SU-DHL-6 (cell line): Measurements from ENCODE around the gene CORT.

Experiments
- H2AFZ ChIP-seq: fragments of 200-600 bp; sonication (generic); 2 replicates; pipeline ENCODE4 v1.6.1; 2014; ENCODE audit warnings: low read depth, mild to moderate bottlenecking, moderate library complexity, mixed read lengths, antibody characterized with exemption, low read length; ENCODE audit not compliant: severe bottlenecking
- H3F3A ChIP-seq: fragments of 200-600 bp; shearing (Covaris generic); 2 replicates; pipeline ENCODE4 v1.6.0; 2016; ENCODE audit warnings: antibody characterized with exemption, mild to moderate bottlenecking; ENCODE audit not compliant: insufficient read depth
- H3K27ac ChIP-seq: fragments of 200-600 bp; sonication (generic); 2 replicates; pipeline ENCODE4 v1.5.1; 2016; ENCODE audit warnings: low read depth, mild to moderate bottlenecking, low read length, moderate library complexity, mixed read lengths
- H3K27me3 ChIP-seq: fragments of 200-600 bp; sonication (generic), shearing (Covaris generic); 2 replicates; pipeline ENCODE4 v1.6.0; 2014; ENCODE audit warnings: mild to moderate bottlenecking, low read length
- H3K36me3 ChIP-seq: fragments of 200-600 bp; sonication (generic); 2 replicates; pipeline ENCODE4 v1.6.1; 2014; ENCODE audit warnings: mild to moderate bottlenecking, low read length, mixed read lengths
- H3K4me2 ChIP-seq: fragments of 300-600, 200-600 bp; shearing (Covaris generic), sonication (generic); 2 replicates; pipeline ENCODE4 v1.6.0; 2014; ENCODE audit warnings: low read length, low read depth, mild to moderate bottlenecking; ENCODE audit not compliant: poor library complexity, severe bottlenecking
- H3K4me3 ChIP-seq: fragments of 200-600 bp; sonication (generic); 2 replicates; pipeline ENCODE4 v1.5.1; 2014; ENCODE audit warnings: antibody characterized with exemption, low read length, mild to moderate bottlenecking, mixed read lengths; ENCODE audit not compliant: insufficient read depth, poor library complexity, severe bottlenecking
- H3K79me2 ChIP-seq: fragments of 200-600 bp; sonication (generic); 2 replicates; pipeline ENCODE4 v1.6.1; 2014; ENCODE audit warnings: mild to moderate bottlenecking, low read length, moderate library complexity; ENCODE audit not compliant: insufficient read depth
- H3K9ac ChIP-seq: fragments of 200-600 bp; sonication (generic); 2 replicates; pipeline ENCODE4 v1.7.0; 2014; ENCODE audit warnings: mild to moderate bottlenecking, low read length
- H3K9me2 ChIP-seq: fragments of 200-600 bp; sonication (generic); replicated peaks from 2 replicates; pipeline ENCODE4 v1.6.1; 2014; ENCODE audit warnings: low read length; ENCODE audit not compliant: insufficient read depth
- H3K9me3 ChIP-seq: fragments of 200-600 bp; sonication (generic); 2 replicates; pipeline ENCODE4 v1.6.1; 2014; ENCODE audit warnings: low read length, mixed read lengths; ENCODE audit not compliant: insufficient read depth
- H4K20me1 ChIP-seq: fragments of 200-600 bp; sonication (generic); 2 replicates; pipeline ENCODE4 v1.6.1; 2014; ENCODE audit warnings: low read depth, mild to moderate bottlenecking, antibody characterized with exemption, low read length, moderate library complexity, mixed read lengths
- CTCF ChIP-seq: fragments of 200-600 bp; sonication (generic); IDR thresholded peaks from one replicate; pipeline ENCODE4 v1.5.1; 2017; ENCODE audit warnings: antibody characterized with exemption, mild to moderate bottlenecking, low read length, moderate library complexity; ENCODE audit not compliant: insufficient read depth, poor library complexity, severe bottlenecking
- EZH2phosphoT487 ChIP-seq: fragments of 200-600 bp; sonication (generic), shearing (Covaris generic); conservative IDR thresholded peaks from 2 replicates; pipeline ENCODE4 v1.6.1; 2018; ENCODE audit warnings: mild to moderate bottlenecking, antibody characterized with exemption, low read length, moderate library complexity, mixed read lengths

Gene CORT

DNA sequence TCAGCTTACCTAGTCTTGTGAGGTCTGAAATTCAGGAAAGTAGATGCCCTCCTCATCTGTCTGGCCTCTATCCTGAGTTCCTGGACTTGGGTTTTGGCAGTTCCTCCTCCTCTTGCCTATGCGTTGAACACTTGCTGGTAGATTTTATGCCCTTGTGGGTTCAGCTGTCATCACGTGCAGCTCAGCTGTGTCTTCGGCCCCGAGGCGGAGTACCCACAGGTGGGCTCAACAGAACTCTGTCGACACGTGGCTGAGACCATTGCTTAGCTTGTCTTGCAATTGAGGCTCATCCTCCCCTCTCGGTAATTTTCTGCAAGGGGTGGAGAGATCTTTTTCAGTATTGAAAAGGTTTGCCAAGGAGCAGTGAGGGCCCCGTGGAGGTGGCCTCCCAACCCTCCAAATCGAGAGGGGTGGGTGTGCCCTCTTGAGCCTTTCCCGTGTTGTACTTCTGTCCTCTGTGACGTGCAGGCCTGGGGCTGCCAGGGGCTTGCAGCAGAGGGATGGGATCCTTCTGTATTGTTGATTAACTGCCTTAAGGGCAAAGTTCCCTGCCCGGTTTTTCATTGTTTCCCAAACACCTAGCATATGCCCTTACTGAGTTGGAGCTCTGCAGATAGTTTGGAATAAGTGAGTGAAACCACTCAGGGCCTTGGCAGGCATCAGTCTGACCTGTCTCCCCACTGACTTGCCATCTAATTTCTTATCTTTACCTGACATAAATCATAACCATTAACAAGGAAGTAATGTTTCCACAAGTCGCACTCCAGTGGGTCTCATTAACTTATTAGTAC lies 16.7 kb upstream of the CORT start:
- Histone ChIP-seq H3K9me2 (no peaks in the 10 kb centered on the region), H3K79me2 (no peaks in the 10 kb centered on the region), H3F3A (no peaks in the 10 kb centered on the region), H3K4me3 (no peak overlapping the region), H3K27ac (no peak overlapping the region), H3K4me2 (no peak overlapping the region), H3K9me3 (no peaks in the 10 kb centered on the region), H3K36me3 (no peaks in the 10 kb centered on the region), H3K27me3 (no peaks in the 10 kb centered on the region), H4K20me1 (no peaks in the 10 kb centered on the region), H3K9ac (no peak overlapping the region), H2AFZ (no peak overlapping the region)
- no peak for TF ChIP-seq EZH2phosphoT487
- no peak for TF ChIP-seq CTCF

DNA sequence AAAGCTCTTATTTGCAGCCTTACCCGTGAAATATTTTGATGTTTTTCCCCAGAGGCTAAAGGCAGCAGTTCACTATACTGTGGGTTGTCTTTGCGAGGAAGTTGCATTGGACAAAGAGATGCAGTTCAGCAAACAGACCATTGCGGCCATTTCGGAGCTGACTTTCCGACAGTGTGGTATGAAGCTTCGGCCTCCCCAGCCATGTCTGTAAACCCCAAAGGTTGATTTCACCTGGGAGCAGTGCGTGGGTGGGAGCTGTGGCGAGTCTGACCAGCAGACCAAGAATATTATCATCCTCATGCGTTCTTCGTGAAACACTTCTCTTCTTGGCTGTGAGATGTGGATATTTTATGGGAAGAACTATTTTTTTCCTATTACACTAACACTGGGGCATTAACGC lies 16.0 kb upstream of the CORT start:
- Histone ChIP-seq H3K79me2 (no peaks in the 10 kb centered on the region), H3K9ac (no peak overlapping the region), H3F3A (no peaks in the 10 kb centered on the region), H3K36me3 (no peaks in the 10 kb centered on the region), H2AFZ (no peak overlapping the region), H3K9me3 (no peaks in the 10 kb centered on the region), H3K27ac (no peak overlapping the region), H3K4me3 (no peak overlapping the region), H3K4me2 (no peak overlapping the region), H3K27me3 (no peaks in the 10 kb centered on the region), H3K9me2 (no peaks in the 10 kb centered on the region), H4K20me1 (no peaks in the 10 kb centered on the region)
- TF ChIP-seq EZH2phosphoT487, result no peak
- no peak for TF ChIP-seq CTCF

GRCh38 chr1:10434590-10434989 lies 15.2 kb upstream of the CORT start:
- TF ChIP-seq EZH2phosphoT487 (no peak), CTCF (no peak)
- Histone ChIP-seq H3K79me2 (no peaks in the 10 kb centered on the region), H4K20me1 (no peaks in the 10 kb centered on the region), H3K4me2 (no peak overlapping the region), H3K27me3 (no peaks in the 10 kb centered on the region), H3K9me3 (no peaks in the 10 kb centered on the region), H3K4me3 (no peak overlapping the region), H3K36me3 (no peaks in the 10 kb centered on the region), H2AFZ (no peak overlapping the region), H3K9ac (no peak overlapping the region), H3K27ac (no peak overlapping the region), H3K9me2 (no peaks in the 10 kb centered on the region), H3F3A (no peaks in the 10 kb centered on the region)
